Hematopoietic multipotent progenitor cell treated with erythropoietin and hydrocortisone succinate and interleukin-3 and kit ligand, for 17 days (in vitro differentiated cells): ENCODE data around the gene TMEM14C.

Experiments used
- DNase-seq: peaks from one replicate; pipeline ENCODE4 v3.0.0-alpha.2; 2015; ENCODE audit warnings: low spot score

The TMEM14C gene

GRCh38 chr6:10759884-10760329 is 37.0 kb downstream of the TMEM14C start:
- peak; percentile 30 for DNase-seq

DNA sequence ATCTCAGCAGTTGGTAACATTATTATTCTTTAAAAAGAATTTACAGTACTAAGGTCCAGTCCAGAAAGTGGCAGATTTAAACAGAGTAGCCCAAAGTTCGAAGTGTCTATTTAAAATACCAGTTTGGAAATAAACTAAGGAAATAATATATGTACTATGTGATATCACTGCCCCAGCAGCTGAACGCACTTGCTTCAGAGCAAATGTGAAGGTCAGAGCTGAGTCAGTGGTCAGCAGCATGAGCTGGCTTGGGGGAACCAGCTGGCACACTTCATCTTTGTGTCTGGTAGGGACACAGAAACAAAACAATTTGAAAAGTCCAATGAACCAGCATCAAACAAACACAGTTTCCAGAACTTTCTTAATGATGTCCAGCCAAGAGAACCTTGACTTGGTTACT is 40.1 kb downstream of the TMEM14C start:
- DNase-seq, result no peak

DNA sequence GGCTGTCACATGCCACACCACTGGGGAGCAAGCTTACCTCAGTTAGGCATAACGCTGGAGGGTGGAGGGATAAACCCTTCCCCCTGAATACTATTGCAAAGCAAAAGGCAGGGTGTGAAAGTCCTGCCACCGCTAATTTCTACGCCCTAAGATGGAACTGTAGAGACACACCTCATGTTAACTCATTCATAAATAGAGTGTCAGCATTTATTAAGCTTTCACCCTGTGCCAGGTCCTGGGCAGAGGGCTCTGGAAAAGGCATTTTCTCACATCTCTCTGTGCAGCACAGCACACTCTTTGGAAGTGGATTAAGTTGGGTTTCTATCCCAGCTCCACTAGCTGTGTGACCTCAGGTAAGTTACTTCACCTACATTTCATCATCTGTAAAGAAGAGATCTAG is 46.5 kb downstream of the TMEM14C start:
- DNase-seq, result no peak

GRCh38 chr6:10771371-10771894 is 48.6 kb downstream of the TMEM14C start:
- peak; percentile 52 for DNase-seq

DNA sequence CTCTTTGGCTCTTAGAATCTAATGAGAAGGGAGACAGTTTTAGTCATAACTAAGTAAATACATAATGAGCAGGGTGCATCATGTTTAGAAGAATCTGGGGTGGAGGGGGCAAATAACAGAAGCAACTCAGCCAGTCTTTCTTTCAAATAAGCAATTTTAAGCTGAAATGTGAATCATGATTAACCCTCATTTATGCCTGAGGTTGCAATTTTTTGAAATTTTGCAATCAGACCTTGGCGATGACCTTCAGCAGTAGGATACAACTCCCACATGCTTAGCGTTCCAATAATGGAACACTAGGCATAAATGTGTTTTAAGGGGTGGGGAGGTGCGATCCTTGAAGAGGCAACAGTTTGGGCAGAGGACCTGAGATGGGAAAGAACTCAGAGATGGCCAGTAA is 55.4 kb downstream of the TMEM14C start:
- no peak for DNase-seq

GRCh38 chr6:10779076-10779475 is 56.2 kb downstream of the TMEM14C start:
- no peak for DNase-seq
